DOHH2 (cell line): Measurements from ENCODE around the gene ATP2B2.

Source experiments
- H3F3A ChIP-seq: fragments of 200-600 bp; sonication (generic), shearing (Covaris generic); 2 replicates; pipeline ENCODE4 v1.6.0; 2016; ENCODE audit warnings: antibody characterized with exemption, mild to moderate bottlenecking; ENCODE audit not compliant: control insufficient read depth, insufficient read depth
- H3K27ac ChIP-seq: fragments of 200-600 bp; sonication (generic); 2 replicates; pipeline ENCODE4 v1.5.1; 2014; ENCODE audit warnings: low read depth, mild to moderate bottlenecking, low read length, moderate library complexity
- H3K27me3 ChIP-seq: fragments of 200-600 bp; sonication (generic); 2 replicates; pipeline ENCODE4 v1.6.1; 2014; ENCODE audit warnings: mild to moderate bottlenecking, low read length, mixed read lengths; ENCODE audit not compliant: control insufficient read depth
- H3K36me3 ChIP-seq: fragments of 200-600 bp; sonication (generic); 2 replicates; pipeline ENCODE4 v1.6.1; 2014; ENCODE audit warnings: mild to moderate bottlenecking, low read length, moderate library complexity, mixed read lengths; ENCODE audit not compliant: control insufficient read depth
- H3K4me1 ChIP-seq: fragments of 200-600 bp; sonication (generic); 2 replicates; pipeline ENCODE4 v1.6.1; 2014; ENCODE audit warnings: mild to moderate bottlenecking, low read length, mixed read lengths; ENCODE audit not compliant: control insufficient read depth
- H3K4me2 ChIP-seq: fragments of 200-600 bp; sonication (generic); 2 replicates; pipeline ENCODE4 v1.6.0; 2014; ENCODE audit warnings: mild to moderate bottlenecking, low read length, moderate library complexity
- H3K4me3 ChIP-seq: fragments of 200-600 bp; sonication (generic); 2 replicates; pipeline ENCODE4 v1.5.1; 2014; ENCODE audit warnings: mild to moderate bottlenecking, low read length, mixed read lengths
- H3K79me2 ChIP-seq: fragments of 200-600 bp; sonication (generic); 2 replicates; pipeline ENCODE4 v1.6.1; 2014; ENCODE audit warnings: mild to moderate bottlenecking, low read length, mixed read lengths; ENCODE audit not compliant: control insufficient read depth
- H3K9me2 ChIP-seq: fragments of 200-600 bp; sonication (generic); replicated peaks from 2 replicates; pipeline ENCODE4 v1.6.1; 2014; ENCODE audit warnings: mild to moderate bottlenecking, low read length, mixed read lengths; ENCODE audit not compliant: control insufficient read depth
- H3K9me3 ChIP-seq: fragments of 200-600 bp; sonication (generic); 2 replicates; pipeline ENCODE4 v1.6.1; 2014; ENCODE audit warnings: antibody characterized with exemption, low read length, mixed read lengths; ENCODE audit not compliant: control insufficient read depth, insufficient read depth
- H4K20me1 ChIP-seq: fragments of 200-600 bp; sonication (generic); 2 replicates; pipeline ENCODE4 v1.6.0; 2014; ENCODE audit warnings: low read depth, mild to moderate bottlenecking, antibody characterized with exemption, low read length, moderate library complexity; ENCODE audit not compliant: control insufficient read depth, insufficient read depth
- EZH2phosphoT487 ChIP-seq: fragments of 200-600 bp; sonication (generic); IDR thresholded peaks from 2 replicates; pipeline ENCODE4 v1.6.1; 2017; ENCODE audit warnings: borderline replicate concordance, mild to moderate bottlenecking, antibody characterized with exemption, low read length, moderate library complexity, mixed read lengths
- TF ChIP-seq, protein P1 (sequence below): fragments of 200-600 bp; sonication (generic); IDR thresholded peaks from one replicate; pipeline ENCODE4 v1.5.1; 2014; ENCODE audit warnings: antibody characterized with exemption, mild to moderate bottlenecking, low read depth, low read length; ENCODE audit not compliant: poor library complexity, severe bottlenecking

The ATP2B2 gene

DNA sequence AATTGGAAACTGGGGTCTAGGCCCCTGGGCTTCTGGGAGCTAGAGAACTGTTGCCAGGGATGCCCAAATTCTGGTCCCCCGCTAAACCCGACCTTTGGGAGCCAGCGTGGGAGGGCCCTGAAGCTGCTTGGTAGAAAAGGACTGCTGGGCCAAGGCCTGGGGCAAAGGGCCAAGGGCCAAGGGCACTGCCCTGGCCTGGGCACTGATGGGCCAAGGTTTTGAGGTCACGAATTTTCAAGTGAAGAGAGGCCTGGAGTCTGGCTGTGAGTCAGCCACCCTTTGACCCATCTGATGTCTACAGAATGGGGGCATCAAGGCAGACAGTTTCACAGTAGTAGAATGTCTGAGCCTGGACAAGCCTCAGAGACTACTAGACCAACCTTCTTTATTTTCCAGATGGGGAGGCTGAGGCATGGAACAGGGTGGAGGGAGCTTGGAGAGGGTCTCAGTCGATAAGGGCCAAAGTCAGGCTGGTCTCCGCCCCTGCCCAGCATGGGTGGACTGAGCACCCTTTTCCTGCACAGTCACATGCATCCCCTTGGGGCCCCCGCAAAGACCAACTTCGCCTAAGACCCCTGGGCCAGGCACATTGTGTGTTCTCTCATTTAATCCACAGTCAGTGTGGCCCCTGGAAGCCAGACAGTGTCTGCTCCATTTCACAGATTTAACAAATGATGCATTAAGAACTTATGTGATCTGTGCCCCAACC is 66.3 kb downstream of the ATP2B2 start:
- TF ChIP-seq, protein P1, sequence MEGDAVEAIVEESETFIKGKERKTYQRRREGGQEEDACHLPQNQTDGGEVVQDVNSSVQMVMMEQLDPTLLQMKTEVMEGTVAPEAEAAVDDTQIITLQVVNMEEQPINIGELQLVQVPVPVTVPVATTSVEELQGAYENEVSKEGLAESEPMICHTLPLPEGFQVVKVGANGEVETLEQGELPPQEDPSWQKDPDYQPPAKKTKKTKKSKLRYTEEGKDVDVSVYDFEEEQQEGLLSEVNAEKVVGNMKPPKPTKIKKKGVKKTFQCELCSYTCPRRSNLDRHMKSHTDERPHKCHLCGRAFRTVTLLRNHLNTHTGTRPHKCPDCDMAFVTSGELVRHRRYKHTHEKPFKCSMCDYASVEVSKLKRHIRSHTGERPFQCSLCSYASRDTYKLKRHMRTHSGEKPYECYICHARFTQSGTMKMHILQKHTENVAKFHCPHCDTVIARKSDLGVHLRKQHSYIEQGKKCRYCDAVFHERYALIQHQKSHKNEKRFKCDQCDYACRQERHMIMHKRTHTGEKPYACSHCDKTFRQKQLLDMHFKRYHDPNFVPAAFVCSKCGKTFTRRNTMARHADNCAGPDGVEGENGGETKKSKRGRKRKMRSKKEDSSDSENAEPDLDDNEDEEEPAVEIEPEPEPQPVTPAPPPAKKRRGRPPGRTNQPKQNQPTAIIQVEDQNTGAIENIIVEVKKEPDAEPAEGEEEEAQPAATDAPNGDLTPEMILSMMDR: no peak
- TF ChIP-seq EZH2phosphoT487: no peak
- no peaks in the 10 kb centered on the region for H3K9me3 ChIP-seq
- no peak overlapping the region for H3K27ac ChIP-seq
- no peaks in the 10 kb centered on the region for H3F3A ChIP-seq
- H3K4me3 ChIP-seq: no peak overlapping the region
- no peaks in the 10 kb centered on the region for H3K36me3 ChIP-seq
- no peak overlapping the region for H3K4me2 ChIP-seq
- H3K9me2 ChIP-seq: no peaks in the 10 kb centered on the region
- no peaks in the 10 kb centered on the region for H3K79me2 ChIP-seq
- H4K20me1 ChIP-seq: no peaks in the 10 kb centered on the region
- H3K4me1 ChIP-seq: peaks cover 14% of the 10 kb centered on the region
- no peaks in the 10 kb centered on the region for H3K27me3 ChIP-seq

DNA sequence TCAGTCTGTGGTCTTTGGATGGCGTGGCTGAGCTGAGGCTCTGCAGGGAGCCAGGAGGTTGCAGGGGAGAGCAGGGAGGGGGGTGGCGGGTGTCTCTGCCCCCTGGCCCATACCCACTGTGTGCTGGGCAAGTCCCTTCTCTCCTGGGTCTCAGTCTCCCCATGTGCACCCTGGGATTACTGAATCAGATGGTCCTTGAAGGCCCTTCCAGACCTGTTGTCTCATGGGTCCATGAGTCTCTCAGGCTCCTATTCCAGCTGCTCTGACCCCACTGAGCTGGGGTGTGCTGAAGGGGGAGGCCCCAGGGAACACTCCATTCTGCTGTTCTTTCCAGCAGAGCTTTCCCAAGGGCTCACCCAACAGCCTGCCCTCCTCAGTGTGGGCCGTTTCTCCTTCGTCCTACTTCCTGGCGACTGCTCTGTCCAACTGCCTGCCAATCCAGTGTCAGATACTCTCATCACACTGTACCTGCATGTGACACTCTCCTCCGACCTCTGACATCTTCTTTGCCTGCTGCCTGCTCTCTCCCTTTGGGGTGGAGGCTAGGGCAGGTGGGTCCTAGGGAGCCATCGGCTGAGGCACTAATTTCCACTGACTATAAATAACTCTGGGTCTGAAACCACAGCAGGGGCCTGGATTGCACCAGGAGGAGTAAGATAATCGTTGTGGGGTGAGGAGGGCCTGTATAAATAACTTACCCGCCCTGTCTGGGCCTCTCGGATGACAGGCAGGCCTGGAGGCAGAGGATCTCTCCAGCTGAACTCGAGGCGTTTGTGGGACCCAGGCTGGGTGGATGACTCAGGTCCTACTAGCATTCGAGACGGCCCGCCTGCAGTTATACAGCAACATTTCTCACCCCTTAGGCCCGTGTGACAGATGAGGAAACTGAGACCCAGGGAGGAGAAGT is 67.1 kb downstream of the ATP2B2 start:
- no peaks in the 10 kb centered on the region for H3K79me2 ChIP-seq
- TF ChIP-seq, protein P1: no peak
- TF ChIP-seq EZH2phosphoT487: no peak
- H3K9me2 ChIP-seq: no peaks in the 10 kb centered on the region
- no peaks in the 10 kb centered on the region for H3K27me3 ChIP-seq
- H3K9me3 ChIP-seq: no peaks in the 10 kb centered on the region
- no peak overlapping the region for H3K27ac ChIP-seq
- no peaks in the 10 kb centered on the region for H3F3A ChIP-seq
- H3K4me1 ChIP-seq: peaks cover 14% of the 10 kb centered on the region
- H3K4me2 ChIP-seq: no peak overlapping the region
- no peaks in the 10 kb centered on the region for H4K20me1 ChIP-seq
- no peaks in the 10 kb centered on the region for H3K36me3 ChIP-seq
- no peak overlapping the region for H3K4me3 ChIP-seq

DNA sequence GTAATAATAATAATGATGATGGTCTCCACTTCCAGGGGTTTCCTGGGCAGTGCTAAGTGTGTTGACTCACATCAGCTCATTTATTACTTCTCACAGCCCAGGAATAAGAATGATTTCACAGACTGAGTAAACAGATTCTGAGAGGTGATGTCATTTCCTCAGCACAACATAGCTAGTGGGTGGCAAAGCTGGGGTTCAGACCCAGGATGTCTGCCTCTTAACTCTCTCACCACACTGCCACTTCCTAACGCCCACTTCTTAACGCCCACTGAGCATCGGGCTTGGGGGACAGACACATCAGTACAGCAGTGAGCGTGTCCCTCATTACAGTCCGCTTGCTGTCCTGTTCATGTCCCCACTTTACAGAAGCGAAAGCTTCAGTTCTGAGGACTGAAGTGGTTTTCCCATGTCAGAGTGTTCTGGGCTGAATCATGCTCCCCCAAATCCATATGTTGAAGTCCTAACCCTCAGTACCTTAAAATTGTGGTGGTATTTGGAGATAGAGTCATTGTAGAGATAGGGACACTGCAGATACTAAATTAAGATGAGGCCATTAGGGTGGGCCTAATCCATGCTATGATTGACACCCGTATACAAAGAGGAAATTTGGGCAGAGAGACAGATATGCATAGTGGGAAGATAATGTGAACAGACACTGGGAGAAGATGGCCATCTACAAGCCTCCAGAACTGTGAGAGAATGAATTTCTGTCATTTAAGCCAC is 68.0 kb downstream of the ATP2B2 start:
- no peak overlapping the region for H3K27ac ChIP-seq
- TF ChIP-seq, protein P1: no peak
- TF ChIP-seq EZH2phosphoT487: no peak
- H3K4me3 ChIP-seq: no peak overlapping the region
- H3K9me3 ChIP-seq: no peaks in the 10 kb centered on the region
- no peaks in the 10 kb centered on the region for H3K36me3 ChIP-seq
- H3K4me2 ChIP-seq: no peak overlapping the region
- no peaks in the 10 kb centered on the region for H4K20me1 ChIP-seq
- H3K4me1 ChIP-seq: peaks cover 14% of the 10 kb centered on the region
- no peaks in the 10 kb centered on the region for H3K9me2 ChIP-seq
- H3K27me3 ChIP-seq: no peaks in the 10 kb centered on the region
- no peaks in the 10 kb centered on the region for H3F3A ChIP-seq
- no peaks in the 10 kb centered on the region for H3K79me2 ChIP-seq
